Adrenal gland (tissue), 12 donors: ENCODE data around the gene MED1. TPM values are rescaled to one million over a fixed set of nuclear protein-coding genes. Genes with fewer than 3 reads are reported as not detected.

ENCODE experiments used
- DNase-seq, 7 donors: peaks; one replicate each; pipeline ENCODE4 v3.0.0-alpha.2; 2019 to 2020
- H3K27ac ChIP-seq, 5 donors: fragments of 200-600 bp; sonication (generic) in 4 of 5; 1 replicate in 3 of 5; 2 replicates in 2 of 5; pipeline versions ENCODE4 v1.5.1 to v1.8.0; 2016 to 2020; ENCODE audit warnings: mild to moderate bottlenecking in 1 of 5
- H3K27me3 ChIP-seq: fragments of 200-600 bp; 2 replicates; pipeline ENCODE4 v1.8.0; 2021
- H3K36me3 ChIP-seq, 2 donors: fragments of 200-600 bp; replicated peaks in 1 of 2; 1 replicate in 1 of 2; 2 replicates in 1 of 2; pipeline versions ENCODE4 v1.5.1 to v1.8.0; 2018 to 2022
- H3K4me1 ChIP-seq, 2 donors: fragments of 200-600 bp; replicated peaks in 1 of 2; 1 replicate in 1 of 2; 2 replicates in 1 of 2; pipeline versions ENCODE4 v1.5.1 to v1.8.0; 2018 to 2021
- H3K4me3 ChIP-seq, 4 donors: fragments of 200-600 bp; sonication (generic) in 3 of 4; one replicate each; pipeline ENCODE4 v1.5.1; 2016 to 2018
- H3K9me3 ChIP-seq, 3 donors: fragments of 200-600 bp; sonication (generic) in 1 of 3; replicated peaks in 1 of 3; 1 replicate in 2 of 3; 2 replicates in 1 of 3; pipeline versions ENCODE4 v1.5.1 to v1.8.0; 2016 to 2021
- CTCF ChIP-seq, 6 experiments: fragments of 450-650 bp in 4 of 6; fragments of 200-600 bp in 2 of 6; sonication (generic) in 1 of 6; IDR thresholded peaks; 1 replicate in 5 of 6; 2 replicates in 1 of 6; pipeline versions ENCODE4 v1.5.1 to v1.8.0; 2016 to 2021; ENCODE audit warnings: antibody characterized with exemption in 6 of 6, mild to moderate bottlenecking in 2 of 6, moderate library complexity in 1 of 6
- POLR2A ChIP-seq, 2 donors: fragments of 450-650 bp; IDR thresholded peaks; one replicate each; pipeline ENCODE4 v1.6.1; 2017; ENCODE audit warnings: antibody characterized with exemption in 2 of 2, mild to moderate bottlenecking in 2 of 2, moderate library complexity in 1 of 2
- WGBS, 4 donors: extraction: QIAGEN DNeasy Blood & Tissue Kit in 2 of 4; methylation state at CpG; one replicate each; pipeline versions ENCODE4 v1.1.5 to v1.1.7; 2013 to 2017; 5-methylcytosine and 5-hydroxymethylcytosine counted together
- intact Hi-C, 2 donors: fragments of 100-400 bp; cut with DNase I; formaldehyde crosslinking; loops; one replicate each; pipeline versions ENCODE4 v1.14.1 to v1.15.0; 2022 to 2023
- polyA plus RNA-seq, 3 donors: library from polyadenylated mRNA; stranded (reverse); fragments of 200-250 nt in 2 of 3; fragments of 350-450 nt in 1 of 3; fragmentation: Illumina TruSeq in 1 of 3; extraction: RNeasy Lipid Tissue Mini Kit (QIAGEN cat#74804) in 1 of 3; gene quantifications; one replicate each; pipeline ENCODE4 v1.2.3, GENCODE V29; 2013 to 2014
- total RNA-seq, 9 donors: library from RNA; depleted of rRNA in 4 of 9; stranded (reverse); fragments of >200 nt in 4 of 9; fragments of 120-200 nt in 1 of 9; fragmentation: NEBNext Ultra II Directional in 1 of 9; extraction: Animal tissue kit (Norgen Biotek cat#: 25700) in 1 of 9; gene quantifications; one replicate each; pipeline versions ENCODE4 v1.1.0 to v1.2.4, GENCODE V29; 2013 to 2023
- donor health status: healthy with polysubstance abuse.
- donor health status: Bipolar disorder and iron deficiency.
- donor health status: DM: yes; HTN: yes; CAD: no.
- donor health status: DM: no; HTN: no; CAD: no.
- donor health status: DM: no; HTN: no; CAD: no.
- donor health status: DM: yes; HTN: yes; CAD: no.

MED1 gene
- total and polyA plus RNA-seq, 12 donors, result 3.5 to 29.4 (median 22.0) TPM

GRCh38 chr17:39400547-39401411 lies 50.3 kb downstream of the MED1 start:
- intact Hi-C loops, result loop anchor here (10.0 kb wide), 1 partner anchor 126 kb away; no protein-coding TSS in a partner anchor
- WGBS, 4 donors, result 1 to 3% (median 1%) methylated on average over 15 to 46 of the region's 46 CpGs
- Histone ChIP-seq H3K9me3 (no peaks in the 10 kb centered on the region), H3K27me3 (no peaks in the 10 kb centered on the region), H3K27ac (peak overlapping the region; percentile 46 to 95 (median 89)), H3K36me3 (peaks cover 0 to 3% of the 10 kb centered on the region in 2 donors), H3K4me3 (peak overlapping the region; percentile 88 to 98 (median 93)), H3K4me1 (peaks cover 8 to 38% of the 10 kb centered on the region in 2 donors)
- DNase-seq, result peak in 6 of 7 donors; percentile 33 to 57 (median 37)
- TF ChIP-seq CTCF (IDR thresholded peaks at IDR 0.05) (no peak), POLR2A (IDR thresholded peaks at IDR 0.05) (no peak)

GRCh38 chr17:39399791-39400190 lies 51.3 kb downstream of the MED1 start:
- Histone ChIP-seq H3K9me3 (no peaks in the 10 kb centered on the region), H3K4me1 (peaks cover 8 to 33% of the 10 kb centered on the region in 2 donors), H3K36me3 (no peaks in the 10 kb centered on the region), H3K4me3 (peak overlapping the region in 1 of 4 donors; percentile 88), H3K27ac (peak overlapping the region in 2 of 5 donors; percentile 86 to 95), H3K27me3 (no peaks in the 10 kb centered on the region)
- TF ChIP-seq POLR2A (IDR thresholded peaks at IDR 0.05), result no peak
- WGBS, 4 donors, result 41 to 49% (median 45%) methylated on average over 4 of the region's 4 CpGs
- intact Hi-C loops, result loop anchor here (10.0 kb wide), 1 partner anchor 125 kb away; no protein-coding TSS in a partner anchor
- no peak for DNase-seq

GRCh38 chr17:39393736-39394135 lies 57.3 kb downstream of the MED1 start:
- no peak for DNase-seq
- no peak overlapping the region for H3K4me3 ChIP-seq
- no peaks in the 10 kb centered on the region for H3K36me3 ChIP-seq
- H3K9me3 ChIP-seq, result no peaks in the 10 kb centered on the region
- peaks cover 4 to 21% of the 10 kb centered on the region in 2 donors for H3K4me1 ChIP-seq
- TF ChIP-seq CTCF (IDR thresholded peaks at IDR 0.05) (peak in 2 of 6 experiments; percentile 17 to 19), POLR2A (IDR thresholded peaks at IDR 0.05) (no peak)
- intact Hi-C loops, result no loop called here
- H3K27ac ChIP-seq, result no peak overlapping the region
- WGBS, 4 donors, result 40 to 54% (median 46%) methylated on average over 2 of the region's 2 CpGs
- H3K27me3 ChIP-seq, result no peaks in the 10 kb centered on the region

GRCh38 chr17:39391448-39391847 lies 59.6 kb downstream of the MED1 start:
- 79 to 86% (median 82%) methylated on average over 5 of the region's 5 CpGs for WGBS, 4 donors
- peaks cover 4 to 14% of the 10 kb centered on the region in 2 donors for H3K4me1 ChIP-seq
- H3K9me3 ChIP-seq, result no peaks in the 10 kb centered on the region
- no peak for DNase-seq
- no peak overlapping the region for H3K27ac ChIP-seq
- H3K4me3 ChIP-seq, result no peak overlapping the region
- TF ChIP-seq POLR2A (IDR thresholded peaks at IDR 0.05), result no peak
- no peak for TF ChIP-seq CTCF (IDR thresholded peaks at IDR 0.05)
- intact Hi-C loops, result no loop called here
- peaks cover 0 to 3% of the 10 kb centered on the region in 2 donors for H3K36me3 ChIP-seq
- H3K27me3 ChIP-seq, result no peaks in the 10 kb centered on the region
